Measurements from ENCODE around the gene PRSS27.

Gene PRSS27

GRCh38 chr16:2701713-2702437 is 18.1 kb downstream of the PRSS27 start:
- Histone ChIP-seq H4K20me1 (ENCODE audit: insufficient read depth, low read length, poor library complexity, severe bottlenecking) (no peaks in the 10 kb centered on the region), H3K36me3 (ENCODE audit: insufficient read depth, low read length) (peaks cover 4% of the 10 kb centered on the region; the same call in 1 of the 2 replicates), H3K4me2 (ENCODE audit: low read depth, low read length, poor library complexity, severe bottlenecking) (no peak overlapping the region), H3K27me3 (ENCODE audit: insufficient read depth, low read length, poor library complexity, severe bottlenecking) (no peaks in the 10 kb centered on the region), H3K9me3 (ENCODE audit: insufficient read depth, low read depth, low read length) (no peaks in the 10 kb centered on the region), H3K9ac (ENCODE audit: low read depth, low read length, poor library complexity, severe bottlenecking) (no peak overlapping the region), H3K9me2 (replicated peaks; ENCODE audit: low read depth, low read length) (no peaks in the 10 kb centered on the region), H2AFZ (ENCODE audit: low read length) (no peak overlapping the region), H3F3A (ENCODE audit: low read depth) (no peaks in the 10 kb centered on the region), H3K79me2 (ENCODE audit: insufficient read depth, low read length) (no peaks in the 10 kb centered on the region), H3K4me3 (ENCODE audit: low read length, poor library complexity, severe bottlenecking) (no peak overlapping the region), H3K4me1 (ENCODE audit: insufficient read depth, low read length, poor library complexity, severe bottlenecking) (no peaks in the 10 kb centered on the region)
- TF ChIP-seq EZH2phosphoT487 (IDR thresholded peaks at IDR 0.05; ENCODE audit: borderline replicate concordance) = no peak
- TF ChIP-seq, protein P1, sequence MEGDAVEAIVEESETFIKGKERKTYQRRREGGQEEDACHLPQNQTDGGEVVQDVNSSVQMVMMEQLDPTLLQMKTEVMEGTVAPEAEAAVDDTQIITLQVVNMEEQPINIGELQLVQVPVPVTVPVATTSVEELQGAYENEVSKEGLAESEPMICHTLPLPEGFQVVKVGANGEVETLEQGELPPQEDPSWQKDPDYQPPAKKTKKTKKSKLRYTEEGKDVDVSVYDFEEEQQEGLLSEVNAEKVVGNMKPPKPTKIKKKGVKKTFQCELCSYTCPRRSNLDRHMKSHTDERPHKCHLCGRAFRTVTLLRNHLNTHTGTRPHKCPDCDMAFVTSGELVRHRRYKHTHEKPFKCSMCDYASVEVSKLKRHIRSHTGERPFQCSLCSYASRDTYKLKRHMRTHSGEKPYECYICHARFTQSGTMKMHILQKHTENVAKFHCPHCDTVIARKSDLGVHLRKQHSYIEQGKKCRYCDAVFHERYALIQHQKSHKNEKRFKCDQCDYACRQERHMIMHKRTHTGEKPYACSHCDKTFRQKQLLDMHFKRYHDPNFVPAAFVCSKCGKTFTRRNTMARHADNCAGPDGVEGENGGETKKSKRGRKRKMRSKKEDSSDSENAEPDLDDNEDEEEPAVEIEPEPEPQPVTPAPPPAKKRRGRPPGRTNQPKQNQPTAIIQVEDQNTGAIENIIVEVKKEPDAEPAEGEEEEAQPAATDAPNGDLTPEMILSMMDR (conservative IDR thresholded peaks at IDR 0.05; ENCODE audit: low read length) = no peak

GRCh38 chr16:2701272-2701671 is 18.8 kb downstream of the PRSS27 start:
- no peaks in the 10 kb centered on the region for H3K79me2 ChIP-seq (ENCODE audit: insufficient read depth, low read length)
- H3K36me3 ChIP-seq (ENCODE audit: insufficient read depth, low read length) = peaks cover 4% of the 10 kb centered on the region; the same call in 1 of the 2 replicates
- no peak overlapping the region for H3K9ac ChIP-seq (ENCODE audit: low read depth, low read length, poor library complexity, severe bottlenecking)
- H4K20me1 ChIP-seq (ENCODE audit: insufficient read depth, low read length, poor library complexity, severe bottlenecking) = no peaks in the 10 kb centered on the region
- no peaks in the 10 kb centered on the region for H3K9me2 ChIP-seq (replicated peaks; ENCODE audit: low read depth, low read length)
- TF ChIP-seq EZH2phosphoT487 (IDR thresholded peaks at IDR 0.05; ENCODE audit: borderline replicate concordance) = no peak
- TF ChIP-seq, protein P1 (conservative IDR thresholded peaks at IDR 0.05; ENCODE audit: low read length) = no peak
- no peak overlapping the region for H2AFZ ChIP-seq (ENCODE audit: low read length)
- H3F3A ChIP-seq (ENCODE audit: low read depth) = no peaks in the 10 kb centered on the region
- H3K9me3 ChIP-seq (ENCODE audit: insufficient read depth, low read depth, low read length) = no peaks in the 10 kb centered on the region
- H3K4me2 ChIP-seq (ENCODE audit: low read depth, low read length, poor library complexity, severe bottlenecking) = no peak overlapping the region
- no peaks in the 10 kb centered on the region for H3K4me1 ChIP-seq (ENCODE audit: insufficient read depth, low read length, poor library complexity, severe bottlenecking)
- no peak overlapping the region for H3K4me3 ChIP-seq (ENCODE audit: low read length, poor library complexity, severe bottlenecking)
- no peaks in the 10 kb centered on the region for H3K27me3 ChIP-seq (ENCODE audit: insufficient read depth, low read length, poor library complexity, severe bottlenecking)

- no peak overlapping the region for H3K9ac ChIP-seq (ENCODE audit: low read depth, low read length, poor library complexity, severe bottlenecking)
- TF ChIP-seq EZH2phosphoT487 (IDR thresholded peaks at IDR 0.05; ENCODE audit: borderline replicate concordance) = no peak
- TF ChIP-seq, protein P1 (conservative IDR thresholded peaks at IDR 0.05; ENCODE audit: low read length) = no peak
These were observed 19.2 kb downstream of the PRSS27 start for GRCh38 chr16:2700786-2701185.

More at GRCh38 chr16:2700786-2701185, 19.2 kb downstream of the PRSS27 start:
- H3F3A ChIP-seq (ENCODE audit: low read depth) = no peaks in the 10 kb centered on the region
- H3K79me2 ChIP-seq (ENCODE audit: insufficient read depth, low read length) = no peaks in the 10 kb centered on the region
- H3K4me2 ChIP-seq (ENCODE audit: low read depth, low read length, poor library complexity, severe bottlenecking) = no peak overlapping the region
- peaks cover 4% of the 10 kb centered on the region; the same call in 1 of the 2 replicates for H3K36me3 ChIP-seq (ENCODE audit: insufficient read depth, low read length)
- no peak overlapping the region for H3K4me3 ChIP-seq (ENCODE audit: low read length, poor library complexity, severe bottlenecking)
- no peaks in the 10 kb centered on the region for H3K9me3 ChIP-seq (ENCODE audit: insufficient read depth, low read depth, low read length)
- no peaks in the 10 kb centered on the region for H3K9me2 ChIP-seq (replicated peaks; ENCODE audit: low read depth, low read length)
- H3K4me1 ChIP-seq (ENCODE audit: insufficient read depth, low read length, poor library complexity, severe bottlenecking) = no peaks in the 10 kb centered on the region
- H4K20me1 ChIP-seq (ENCODE audit: insufficient read depth, low read length, poor library complexity, severe bottlenecking) = no peaks in the 10 kb centered on the region
- H2AFZ ChIP-seq (ENCODE audit: low read length) = no peak overlapping the region
- no peaks in the 10 kb centered on the region for H3K27me3 ChIP-seq (ENCODE audit: insufficient read depth, low read length, poor library complexity, severe bottlenecking)

All from Loucy (cell line).